ENCODE data around the gene DDX25.

DNA sequence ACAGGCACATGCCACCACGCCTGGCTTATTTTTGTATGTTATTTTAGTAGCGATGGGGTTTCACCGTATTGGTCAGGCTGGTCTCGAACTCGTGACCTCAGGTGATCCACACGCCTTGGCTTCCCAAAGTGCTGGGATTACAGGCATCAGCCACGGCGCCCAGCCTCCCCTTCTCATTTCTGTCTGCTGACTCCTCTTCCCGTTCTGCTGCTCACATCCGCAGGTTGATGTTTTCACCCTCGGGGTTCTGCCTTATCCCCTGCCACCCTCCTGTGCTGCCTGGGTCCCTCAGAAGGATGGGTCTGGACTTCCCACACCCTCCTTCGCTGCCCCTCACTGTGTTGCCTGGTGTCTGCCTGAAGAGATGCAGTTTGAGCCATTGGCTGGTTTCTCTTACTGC lies 22.4 kb downstream of the DDX25 start:
- TF ChIP-seq, protein P1, sequence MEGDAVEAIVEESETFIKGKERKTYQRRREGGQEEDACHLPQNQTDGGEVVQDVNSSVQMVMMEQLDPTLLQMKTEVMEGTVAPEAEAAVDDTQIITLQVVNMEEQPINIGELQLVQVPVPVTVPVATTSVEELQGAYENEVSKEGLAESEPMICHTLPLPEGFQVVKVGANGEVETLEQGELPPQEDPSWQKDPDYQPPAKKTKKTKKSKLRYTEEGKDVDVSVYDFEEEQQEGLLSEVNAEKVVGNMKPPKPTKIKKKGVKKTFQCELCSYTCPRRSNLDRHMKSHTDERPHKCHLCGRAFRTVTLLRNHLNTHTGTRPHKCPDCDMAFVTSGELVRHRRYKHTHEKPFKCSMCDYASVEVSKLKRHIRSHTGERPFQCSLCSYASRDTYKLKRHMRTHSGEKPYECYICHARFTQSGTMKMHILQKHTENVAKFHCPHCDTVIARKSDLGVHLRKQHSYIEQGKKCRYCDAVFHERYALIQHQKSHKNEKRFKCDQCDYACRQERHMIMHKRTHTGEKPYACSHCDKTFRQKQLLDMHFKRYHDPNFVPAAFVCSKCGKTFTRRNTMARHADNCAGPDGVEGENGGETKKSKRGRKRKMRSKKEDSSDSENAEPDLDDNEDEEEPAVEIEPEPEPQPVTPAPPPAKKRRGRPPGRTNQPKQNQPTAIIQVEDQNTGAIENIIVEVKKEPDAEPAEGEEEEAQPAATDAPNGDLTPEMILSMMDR (IDR thresholded peaks at IDR 0.05): no peak
- TF ChIP-seq POLR2A (IDR thresholded peaks at IDR 0.05): no peak
